Caco-2 (cell line): ENCODE data around the gene TGM3. TPM values are rescaled to one million over a fixed set of nuclear protein-coding genes. Genes with fewer than 3 reads are reported as not detected.

Experiments used
- BruUV-seq: library from RNA; stranded (reverse); fragments of 400-500 nt; replicated peaks from 2 replicates; lab custom pipeline; 2021; lab: Mats Ljungman, UMichigan
- CTCF ChIA-PET: fragments of 300-600 bp; sonication (Branson Sonifier 250); formaldehyde crosslinking; loops from one replicate; lab custom pipeline; 2022; ENCODE audit warnings: antibody characterized with exemption; lab: Charles Lee
- POLR2A ChIA-PET: fragments of 300-600 bp; sonication (Branson Sonifier 250); formaldehyde crosslinking; loops from one replicate; lab custom pipeline; 2022; ENCODE audit warnings: antibody characterized with exemption; lab: Charles Lee
- DNase-seq, 2 experiments: peaks; one replicate each; pipeline versions ENCODE4 v3.0.0 to v3.0.0-alpha.2; 2020 to 2022
- H3K27me3 ChIP-seq: replicated peaks from 2 replicates; pipeline ENCODE4 v1.6.0; 2011; ENCODE audit warnings: low read length; ENCODE audit not compliant: control insufficient read depth, insufficient read depth
- H3K36me3 ChIP-seq: 2 replicates; pipeline ENCODE4 v1.5.1; 2011; ENCODE audit warnings: low read length; ENCODE audit not compliant: control insufficient read depth, insufficient read depth
- H3K4me1 ChIP-seq: fragments of 250-450 bp; sonication (Bioruptor Pico); 2 replicates; pipeline ENCODE4 v1.5.1; 2020; ENCODE audit warnings: mild to moderate bottlenecking
- H3K4me3 ChIP-seq: 2 replicates; pipeline ENCODE4 v1.5.1; 2011; ENCODE audit warnings: low read depth, mild to moderate bottlenecking, control low read depth, low read length
- H3K9me3 ChIP-seq: fragments of 250-450 bp; sonication (Bioruptor Pico); 2 replicates; pipeline ENCODE4 v1.5.1; 2020; ENCODE audit warnings: mild to moderate bottlenecking, moderate library complexity
- H3K27ac Mint-ChIP-seq: one replicate; pipeline ENCODE4 v1.8.0; 2022; ENCODE audit warnings: mixed read lengths; ENCODE audit not compliant: unreplicated experiment
- H3K27me3 Mint-ChIP-seq: one replicate; pipeline ENCODE4 v1.8.0; 2022; ENCODE audit warnings: mixed read lengths; ENCODE audit not compliant: insufficient read depth, unreplicated experiment
- H3K36me3 Mint-ChIP-seq: one replicate; pipeline ENCODE4 v1.8.0; 2022; ENCODE audit warnings: mild to moderate bottlenecking, mixed read lengths; ENCODE audit not compliant: insufficient read depth, unreplicated experiment
- H3K4me1 Mint-ChIP-seq: one replicate; pipeline ENCODE4 v1.8.0; 2022; ENCODE audit warnings: low read depth, mixed read lengths; ENCODE audit not compliant: unreplicated experiment
- H3K4me3 Mint-ChIP-seq: one replicate; pipeline ENCODE4 v1.8.0; 2022; ENCODE audit warnings: mild to moderate bottlenecking, moderate library complexity, mixed read lengths; ENCODE audit not compliant: unreplicated experiment
- H3K9me3 Mint-ChIP-seq: one replicate; pipeline ENCODE4 v1.8.0; 2022; ENCODE audit warnings: mixed read lengths; ENCODE audit not compliant: unreplicated experiment
- intact Hi-C: fragments of 100-400 bp; cut with micrococcal nuclease; formaldehyde crosslinking; loops from one replicate; pipeline ENCODE4 v1.10.0; 2022; ENCODE audit not compliant: unreplicated experiment
- total RNA-seq: library from RNA; stranded (reverse); gene quantifications from 2 replicates; pipeline ENCODE4 v1.2.3, GENCODE V29; 2022
- TF ChIP-seq, protein P1 (sequence below), 2 experiments: fragments of 200-600 bp in 1 of 2; IDR thresholded peaks; 1 replicate in 1 of 2; 2 replicates in 1 of 2; pipeline versions ENCODE4 v1.5.1 to v1.8.0; 2011 to 2022; ENCODE audit warnings: antibody characterized with exemption in 1 of 2, control low read depth in 1 of 2, inconsistent platforms in 1 of 2, low read depth in 1 of 2, low read length in 1 of 2, mild to moderate bottlenecking in 1 of 2, moderate library complexity in 1 of 2; ENCODE audit not compliant: insufficient read depth in 1 of 2, severe bottlenecking in 1 of 2, unreplicated experiment in 1 of 2

The TGM3 gene
- total RNA-seq, 1 experiment from 2014 or later, result 0.20 TPM

DNA sequence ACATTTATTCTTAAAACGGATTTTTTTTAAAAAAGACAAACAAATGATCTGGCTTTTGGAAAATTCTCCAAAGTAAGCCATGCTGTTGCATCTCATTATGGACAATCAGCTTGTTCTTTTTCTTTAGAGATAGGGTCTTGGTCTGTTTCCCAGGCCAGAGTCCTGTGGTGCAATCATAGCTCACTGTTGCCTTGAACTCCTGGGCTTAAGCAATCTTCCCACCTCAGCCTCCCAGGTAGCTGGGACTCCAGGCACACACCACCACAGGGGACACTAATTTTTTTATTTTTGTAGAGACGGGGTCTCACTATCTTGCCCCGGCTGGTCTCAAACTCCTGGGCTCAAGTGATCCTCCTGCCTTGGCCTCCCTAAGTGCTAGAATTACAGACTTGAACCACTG, 45.9 kb upstream of the TGM3 start:
- peaks cover 13% of the 10 kb centered on the region for H3K27me3 Mint-ChIP-seq
- intact Hi-C loops, result no loop called here
- H3K36me3 ChIP-seq, result no peaks in the 10 kb centered on the region
- H3K4me3 Mint-ChIP-seq, result no peak overlapping the region
- no peaks in the 10 kb centered on the region for H3K36me3 Mint-ChIP-seq
- CTCF ChIA-PET, result interaction anchor here (0.8 kb wide), 1 partner anchor 43 kb away, joined by 3 read pairs; no protein-coding TSS in a partner anchor
- POLR2A ChIA-PET, result no interaction called here
- no peaks in the 10 kb centered on the region for H3K4me1 ChIP-seq
- no TSS peak for BruUV-seq
- H3K4me1 Mint-ChIP-seq, result no peaks in the 10 kb centered on the region
- H3K27ac Mint-ChIP-seq, result no peak overlapping the region
- no peaks in the 10 kb centered on the region for H3K9me3 ChIP-seq
- TF ChIP-seq, protein P1, sequence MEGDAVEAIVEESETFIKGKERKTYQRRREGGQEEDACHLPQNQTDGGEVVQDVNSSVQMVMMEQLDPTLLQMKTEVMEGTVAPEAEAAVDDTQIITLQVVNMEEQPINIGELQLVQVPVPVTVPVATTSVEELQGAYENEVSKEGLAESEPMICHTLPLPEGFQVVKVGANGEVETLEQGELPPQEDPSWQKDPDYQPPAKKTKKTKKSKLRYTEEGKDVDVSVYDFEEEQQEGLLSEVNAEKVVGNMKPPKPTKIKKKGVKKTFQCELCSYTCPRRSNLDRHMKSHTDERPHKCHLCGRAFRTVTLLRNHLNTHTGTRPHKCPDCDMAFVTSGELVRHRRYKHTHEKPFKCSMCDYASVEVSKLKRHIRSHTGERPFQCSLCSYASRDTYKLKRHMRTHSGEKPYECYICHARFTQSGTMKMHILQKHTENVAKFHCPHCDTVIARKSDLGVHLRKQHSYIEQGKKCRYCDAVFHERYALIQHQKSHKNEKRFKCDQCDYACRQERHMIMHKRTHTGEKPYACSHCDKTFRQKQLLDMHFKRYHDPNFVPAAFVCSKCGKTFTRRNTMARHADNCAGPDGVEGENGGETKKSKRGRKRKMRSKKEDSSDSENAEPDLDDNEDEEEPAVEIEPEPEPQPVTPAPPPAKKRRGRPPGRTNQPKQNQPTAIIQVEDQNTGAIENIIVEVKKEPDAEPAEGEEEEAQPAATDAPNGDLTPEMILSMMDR (IDR thresholded peaks at IDR 0.05; ENCODE audit: insufficient read depth in 1 of 2, low read depth in 1 of 2, low read length in 1 of 2, severe bottlenecking in 1 of 2, unreplicated experiment in 1 of 2), result no peak
- H3K4me3 ChIP-seq, result no peak overlapping the region
- H3K27me3 ChIP-seq, result no peaks in the 10 kb centered on the region
- DNase-seq, result no peak
- H3K9me3 Mint-ChIP-seq, result no peaks in the 10 kb centered on the region

DNA sequence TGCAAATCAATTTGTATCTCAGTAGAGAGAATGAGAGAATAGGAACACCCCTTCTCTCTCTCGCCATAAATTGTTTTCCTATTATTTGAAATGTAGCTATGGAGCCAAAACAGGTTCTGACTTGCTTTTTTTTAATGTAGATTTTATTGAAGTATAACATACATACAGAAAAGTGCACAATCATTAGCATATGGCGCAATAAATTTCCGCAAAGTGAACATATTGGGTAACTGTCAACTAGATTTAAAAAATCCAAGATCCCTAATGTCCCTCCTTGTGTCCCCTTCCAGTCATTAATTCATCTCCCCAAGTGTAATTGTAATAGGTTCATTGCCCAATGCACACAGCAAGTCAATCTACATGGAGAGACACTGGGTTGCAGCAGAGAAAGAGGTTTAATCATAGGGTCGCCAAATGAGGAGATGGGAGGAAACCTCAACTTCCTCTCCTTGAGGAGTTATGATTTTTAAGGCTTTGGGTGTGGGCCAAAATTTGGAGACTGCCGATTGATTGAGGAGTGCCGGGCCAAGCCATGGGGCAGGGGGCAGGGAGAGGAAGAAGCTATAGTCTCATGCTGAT, 43.3 kb upstream of the TGM3 start:
- Histone ChIP-seq H3K4me3 (no peak overlapping the region), H3K4me1 (no peaks in the 10 kb centered on the region), H3K9me3 (no peaks in the 10 kb centered on the region), H3K27me3 (no peaks in the 10 kb centered on the region), H3K36me3 (no peaks in the 10 kb centered on the region)
- Mint-ChIP-seq H3K27me3 (peaks cover 9% of the 10 kb centered on the region), H3K27ac (no peak overlapping the region), H3K4me1 (no peaks in the 10 kb centered on the region), H3K4me3 (no peak overlapping the region), H3K36me3 (no peaks in the 10 kb centered on the region), H3K9me3 (no peaks in the 10 kb centered on the region)
- ChIA-PET POLR2A (no interaction called here), CTCF (no interaction called here)
- intact Hi-C loops, result no loop called here
- TF ChIP-seq, protein P1 (IDR thresholded peaks at IDR 0.05; ENCODE audit: insufficient read depth in 1 of 2, low read depth in 1 of 2, low read length in 1 of 2, severe bottlenecking in 1 of 2, unreplicated experiment in 1 of 2), result no peak
- no TSS peak for BruUV-seq
- DNase-seq, result no peak

DNA sequence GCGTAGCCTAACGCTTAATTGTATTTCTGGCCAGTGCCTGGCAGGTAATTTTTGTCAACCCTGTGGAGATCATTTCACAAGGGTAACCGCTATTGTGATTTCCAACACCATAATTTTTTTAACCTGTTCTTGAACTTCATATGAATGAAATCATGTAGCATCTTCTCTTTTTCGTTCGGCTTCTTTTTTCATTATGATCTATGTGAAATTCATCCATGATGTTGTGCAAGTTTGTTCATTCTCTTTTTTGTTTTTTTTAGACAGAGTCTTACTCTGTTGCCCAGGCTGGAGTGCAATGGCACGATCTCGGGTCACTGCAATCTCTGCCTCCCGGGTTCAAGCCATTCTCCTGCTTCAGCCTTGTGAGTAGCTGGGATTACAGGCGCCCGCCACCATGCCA, 42.5 kb upstream of the TGM3 start:
- Histone ChIP-seq H3K36me3 (no peaks in the 10 kb centered on the region), H3K9me3 (no peaks in the 10 kb centered on the region), H3K4me1 (no peaks in the 10 kb centered on the region), H3K27me3 (no peaks in the 10 kb centered on the region), H3K4me3 (no peak overlapping the region)
- H3K9me3 Mint-ChIP-seq, result no peaks in the 10 kb centered on the region
- ChIA-PET POLR2A (no interaction called here), CTCF (no interaction called here)
- H3K36me3 Mint-ChIP-seq, result no peaks in the 10 kb centered on the region
- no peaks in the 10 kb centered on the region for H3K4me1 Mint-ChIP-seq
- no TSS peak for BruUV-seq
- H3K27me3 Mint-ChIP-seq, result peaks cover 7% of the 10 kb centered on the region
- no peak overlapping the region for H3K27ac Mint-ChIP-seq
- TF ChIP-seq, protein P1 (IDR thresholded peaks at IDR 0.05; ENCODE audit: insufficient read depth in 1 of 2, low read depth in 1 of 2, low read length in 1 of 2, severe bottlenecking in 1 of 2, unreplicated experiment in 1 of 2), result no peak
- intact Hi-C loops, result no loop called here
- H3K4me3 Mint-ChIP-seq, result no peak overlapping the region
- DNase-seq, result no peak
